Iris pigment epithelial cell (primary cell): ENCODE measurements around the gene ECI2.
A peak's percentile ranks its signal among the peaks of the same experiment; 100 is the strongest.

Source experiments
- DNase-seq: peaks from one replicate; pipeline ENCODE4 v3.0.0-alpha.2; 2011; ENCODE audit warnings: low read depth

The ECI2 gene

DNA sequence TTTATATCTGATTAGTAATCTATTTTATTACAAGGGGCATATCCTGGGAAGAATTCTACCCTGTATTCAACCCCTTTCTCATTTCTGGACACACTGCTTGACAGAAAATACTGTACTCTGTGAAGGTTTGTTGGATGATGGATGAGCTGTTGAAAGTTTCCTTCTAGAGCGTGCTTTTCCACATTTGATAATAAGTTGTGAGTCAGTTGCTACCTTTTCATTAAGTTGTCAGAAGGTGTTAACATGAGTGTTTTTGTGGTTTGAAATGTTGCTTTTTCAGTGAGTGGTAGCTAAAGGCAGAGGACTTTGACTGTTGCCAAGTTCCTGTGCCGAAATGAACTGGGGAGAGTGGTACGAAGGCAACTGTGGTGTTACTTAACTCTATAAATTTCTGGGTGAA is 3.9 kb upstream of the ECI2 start:
- DNase-seq: no peak

DNA sequence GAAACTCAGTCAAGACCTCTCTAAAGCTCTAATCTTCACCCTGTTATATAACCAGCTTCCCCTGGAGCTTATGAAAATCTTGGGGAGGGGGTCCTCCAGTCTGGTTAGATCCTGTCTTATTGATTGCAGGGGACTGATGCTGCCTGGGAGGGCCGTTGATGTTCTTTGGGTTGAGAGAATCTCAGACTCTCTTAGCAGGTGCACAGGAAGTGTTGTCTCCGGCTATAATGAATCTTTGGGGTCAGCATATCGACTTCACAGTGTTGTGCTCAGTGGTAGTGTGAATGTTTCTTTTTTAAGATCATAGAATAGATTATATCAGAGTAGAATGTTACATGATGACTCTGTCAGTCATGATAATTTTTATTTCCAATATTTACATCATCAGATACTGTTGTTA is 2.8 kb upstream of the ECI2 start:
- no peak for DNase-seq

DNA sequence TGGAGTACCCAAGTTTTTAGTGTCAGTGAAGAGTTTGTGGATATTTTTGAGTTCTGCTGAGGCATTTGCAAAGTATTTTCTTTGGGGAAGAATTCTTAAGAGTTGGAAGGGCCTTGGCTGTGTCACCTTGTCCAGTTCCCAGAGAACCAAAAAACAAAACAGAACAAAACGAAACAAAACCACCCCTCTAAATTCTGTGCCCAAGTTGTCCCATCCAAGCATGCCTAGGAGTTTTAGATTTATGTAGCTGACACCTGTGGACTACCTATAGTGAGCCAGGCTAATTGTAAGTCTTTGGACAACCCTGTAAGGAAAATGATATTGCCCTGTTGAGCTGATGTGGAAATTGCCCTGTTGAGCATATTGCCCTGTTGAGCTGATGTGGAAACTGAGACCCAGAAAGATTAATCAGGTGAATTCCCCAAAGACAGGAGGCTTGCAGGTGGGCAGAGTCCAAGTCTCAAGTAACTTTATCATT is 1.0 kb upstream of the ECI2 start:
- DNase-seq: no peak

DNA sequence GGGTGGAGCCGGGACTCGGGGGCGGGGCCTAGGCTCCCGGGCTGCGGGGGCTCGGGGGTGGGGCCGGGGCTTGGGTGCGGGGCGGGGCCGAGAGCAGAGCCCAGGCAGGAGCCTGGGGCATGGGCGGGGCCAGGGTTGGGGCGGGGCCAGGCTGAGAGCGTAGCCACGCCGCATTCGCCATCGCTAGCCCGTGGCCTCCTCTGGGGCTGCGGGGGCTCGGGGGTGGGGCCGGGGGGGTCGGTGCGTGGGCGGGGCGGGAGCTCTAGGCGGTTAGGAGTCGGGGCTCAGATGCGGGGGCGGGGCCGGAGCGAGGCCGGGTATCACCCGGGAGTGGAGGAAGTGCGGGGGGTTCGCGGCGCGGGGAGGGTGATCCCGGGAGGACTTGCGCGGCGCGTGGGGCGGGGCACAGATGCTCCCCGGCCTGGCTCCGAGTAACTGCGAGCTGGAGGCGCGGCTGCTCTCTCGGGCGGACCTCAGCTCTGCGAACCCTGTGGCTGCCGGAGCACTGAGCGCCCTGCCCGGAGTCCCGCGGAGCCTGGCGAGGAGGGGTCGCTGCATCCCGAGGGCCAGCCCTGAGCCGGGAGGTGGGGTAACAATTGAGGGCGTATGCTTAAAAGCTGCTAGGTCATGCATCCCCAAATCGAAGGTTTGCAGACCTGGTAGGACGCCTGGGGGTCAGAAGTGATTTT is 434 bp upstream of the ECI2 start:
- DNase-seq: peak; percentile 97

DNA sequence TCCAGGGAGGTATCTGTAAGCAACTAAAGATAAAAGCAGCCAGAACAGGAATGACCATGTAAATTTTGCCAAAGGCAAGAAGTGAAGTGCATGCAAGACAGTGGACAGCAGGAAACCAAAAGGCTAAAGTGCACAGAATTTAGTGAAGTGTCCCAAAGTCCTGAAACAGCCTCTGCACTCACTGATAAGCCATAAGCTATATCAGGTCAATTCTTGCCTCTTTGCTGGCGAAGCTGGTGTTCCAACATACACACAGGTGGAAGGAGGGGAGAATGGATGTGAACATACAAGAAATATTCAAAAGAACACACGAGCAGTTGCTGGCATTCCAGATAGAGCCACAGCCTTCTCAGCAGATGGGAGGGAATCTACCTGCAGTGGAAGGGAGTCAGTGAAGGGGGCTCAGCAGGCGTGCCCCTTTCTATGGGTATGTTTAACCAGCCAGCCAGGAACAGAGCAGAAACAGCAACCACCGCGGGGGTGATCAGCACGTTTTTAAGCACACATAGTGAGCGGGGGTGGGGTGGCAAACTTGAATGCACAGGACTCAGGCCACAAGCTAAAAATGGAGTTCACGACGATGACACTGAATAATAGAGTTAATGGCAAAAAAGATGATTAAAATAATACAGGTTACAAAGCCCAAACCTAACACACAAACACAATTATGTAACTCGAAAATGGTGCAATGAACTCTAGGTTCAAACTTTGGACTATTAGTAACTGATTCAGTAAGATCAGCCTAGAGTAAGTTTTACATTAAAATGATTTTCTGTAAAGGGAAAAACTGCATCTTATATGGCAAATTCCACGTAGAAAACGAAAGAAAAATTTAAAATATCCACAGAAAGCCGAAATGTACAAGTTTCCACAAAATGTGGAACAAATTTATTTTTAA is 1.2 kb downstream of the ECI2 start:
- DNase-seq: peak; percentile 38

DNA sequence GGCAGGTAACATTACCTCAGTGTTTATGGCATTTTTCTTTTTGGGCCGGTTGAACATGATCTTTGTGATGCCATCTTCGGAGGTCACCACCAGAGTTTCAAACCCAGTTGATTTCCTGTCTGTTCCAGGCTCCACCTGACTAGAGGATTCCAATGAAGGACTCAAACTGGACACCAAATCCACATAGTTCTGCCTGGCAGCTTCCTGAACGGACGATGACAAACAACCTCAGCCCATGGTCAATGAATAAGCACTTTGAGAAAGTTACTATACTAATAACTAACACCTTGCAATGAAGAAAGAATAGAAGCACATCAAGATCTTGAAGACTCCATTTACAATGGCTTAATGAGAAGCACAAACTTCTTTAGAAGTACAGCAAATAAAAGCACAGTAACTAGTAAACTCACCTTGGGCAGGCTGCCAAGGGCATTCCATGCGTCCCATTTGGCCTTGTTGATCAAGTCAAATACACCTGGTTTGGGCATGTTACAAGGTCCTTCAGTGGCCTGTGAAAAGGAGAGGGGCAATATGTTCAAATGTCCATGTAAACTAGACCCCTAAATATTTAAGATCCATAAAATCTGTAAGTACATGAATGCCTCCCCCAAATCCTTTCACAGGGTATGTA is 4.9 kb downstream of the ECI2 start:
- no peak for DNase-seq

DNA sequence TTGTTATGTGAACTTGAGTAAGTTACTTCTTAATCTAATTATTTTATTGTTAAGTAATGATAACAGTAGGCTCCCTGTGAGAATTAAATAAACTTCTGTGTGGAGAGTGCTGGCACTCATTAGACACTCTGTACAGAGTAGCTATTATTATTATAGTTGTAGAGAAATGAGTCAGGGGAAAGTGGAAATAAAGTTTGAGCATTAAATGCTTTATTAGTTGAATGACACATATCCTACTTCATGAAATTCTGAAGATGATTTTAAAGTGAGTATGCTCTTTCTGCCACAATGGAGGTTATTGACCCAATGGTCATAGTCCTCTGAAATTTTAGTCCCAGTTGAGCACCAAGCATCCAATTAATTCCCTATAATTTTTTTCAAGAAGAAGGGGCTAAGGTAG is 5.9 kb downstream of the ECI2 start:
- peak; percentile 34 for DNase-seq

DNA sequence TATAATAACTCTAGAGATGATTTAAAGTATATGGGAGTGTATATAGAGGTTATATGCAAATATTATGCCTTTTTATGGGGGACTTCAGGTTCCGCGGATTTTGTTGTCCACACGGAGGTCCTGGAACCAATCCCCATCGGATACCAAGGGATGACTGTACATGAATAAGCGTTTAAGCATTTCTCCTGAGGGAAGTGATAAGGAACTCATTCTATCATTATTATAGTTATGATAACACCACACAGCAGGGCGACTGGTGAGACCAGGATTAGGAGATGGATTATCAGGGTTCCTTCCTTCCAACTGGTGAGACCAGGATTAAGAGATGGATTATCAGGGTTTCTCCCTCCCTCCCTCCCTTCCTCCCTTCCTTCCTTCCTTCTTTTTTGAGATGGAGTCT is 6.6 kb downstream of the ECI2 start:
- peak; percentile 78 for DNase-seq

DNA sequence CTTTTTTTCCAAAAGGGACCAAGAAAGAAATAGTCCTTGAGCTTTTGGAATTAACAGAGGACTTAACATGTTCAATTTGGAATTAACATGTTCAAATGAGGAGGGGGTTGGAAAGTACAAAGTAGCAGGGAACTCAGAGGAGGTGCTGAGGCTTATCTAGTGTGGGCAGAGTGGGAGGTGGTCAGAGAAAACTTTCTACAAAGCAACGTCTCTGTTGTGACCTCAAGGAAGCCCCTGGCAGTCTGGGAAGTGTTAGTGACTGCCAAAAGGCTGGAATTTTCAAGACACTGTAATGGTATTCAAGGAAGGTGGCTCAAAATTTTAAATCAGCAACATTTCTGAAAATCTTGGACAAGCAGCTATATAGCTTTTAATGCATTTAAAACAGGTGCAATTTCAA is 7.3 kb downstream of the ECI2 start:
- no peak for DNase-seq

DNA sequence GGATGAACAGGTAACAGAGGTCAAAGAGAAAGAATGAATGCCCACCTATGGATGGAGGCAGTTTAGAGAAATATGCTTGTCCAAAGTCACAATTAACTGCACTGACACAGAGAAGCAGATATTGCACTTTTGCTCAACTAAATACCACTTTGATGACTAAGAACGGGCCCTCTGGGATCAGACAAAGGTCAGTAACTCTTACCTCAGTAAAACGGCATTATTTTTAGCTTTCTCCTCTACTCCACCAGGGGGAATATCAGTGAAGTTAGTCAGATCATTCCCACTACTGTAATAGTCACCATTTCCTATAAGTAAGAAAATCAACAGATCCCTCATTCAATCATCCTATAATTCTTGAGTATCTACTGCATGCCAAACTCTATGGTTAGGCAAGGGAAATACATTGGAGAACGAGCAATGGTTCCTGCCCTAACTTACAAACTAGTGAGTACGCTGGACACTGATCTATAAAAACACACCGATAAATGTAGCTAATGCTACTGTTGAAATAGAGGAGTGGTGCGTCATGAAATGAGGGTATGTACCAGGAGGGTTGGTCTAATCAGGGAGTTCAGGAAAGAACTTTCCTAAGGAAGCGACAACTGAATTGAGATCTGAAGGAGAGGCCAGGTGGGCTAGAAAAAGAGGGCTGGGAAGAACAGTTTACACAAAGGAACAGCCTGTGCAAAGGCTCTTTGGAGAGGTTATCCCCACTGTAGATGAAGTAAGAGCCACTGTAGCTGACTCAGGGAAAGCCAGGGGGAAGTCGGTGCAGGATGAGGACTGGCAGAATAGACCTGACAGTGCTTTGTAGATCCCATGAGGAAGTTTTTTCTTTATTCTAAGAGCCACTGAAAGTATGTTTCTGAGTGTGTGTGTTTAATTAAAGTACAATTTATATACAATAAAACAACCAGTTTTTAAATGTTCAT is 9.2 kb downstream of the ECI2 start:
- peak; percentile 96 for DNase-seq

DNA sequence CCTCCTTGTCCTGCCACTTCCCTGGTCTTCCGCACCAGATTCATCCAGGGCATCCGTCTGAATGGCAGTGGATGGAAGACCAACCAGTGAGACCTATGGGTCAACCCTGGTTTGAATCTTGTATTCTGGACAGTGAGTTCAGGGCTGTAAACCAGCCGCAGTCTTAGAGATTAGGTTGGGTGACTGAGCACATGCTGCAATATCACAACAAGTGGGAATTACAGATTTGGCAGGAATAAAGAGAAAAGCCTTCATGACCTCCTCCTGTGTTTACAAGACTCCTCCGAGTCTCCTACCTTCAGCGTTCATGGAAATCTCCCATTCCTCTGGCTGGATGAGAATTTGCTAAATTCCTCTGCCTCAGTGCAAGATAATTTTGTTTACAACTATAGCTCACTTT is 9.9 kb downstream of the ECI2 start:
- peak; percentile 78 for DNase-seq

DNA sequence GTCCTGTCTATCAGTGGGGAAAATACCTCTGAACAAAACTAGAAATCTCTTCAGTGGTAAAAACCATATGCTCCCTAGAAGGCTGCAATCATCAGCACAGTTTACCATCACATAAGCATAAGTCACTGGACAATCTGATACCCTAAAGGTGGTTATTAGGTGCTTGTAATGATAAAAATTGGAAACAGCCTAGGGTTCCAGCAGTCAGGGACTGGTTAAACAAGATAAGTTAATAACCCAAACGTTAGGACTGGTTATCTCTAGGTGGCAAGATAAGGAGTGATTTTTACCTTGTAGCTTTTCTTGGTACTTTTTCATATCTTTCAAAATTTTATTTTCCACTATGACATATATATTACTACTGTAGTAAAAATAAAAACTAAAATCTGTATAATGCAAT is 11.0 kb downstream of the ECI2 start:
- DNase-seq: no peak

DNA sequence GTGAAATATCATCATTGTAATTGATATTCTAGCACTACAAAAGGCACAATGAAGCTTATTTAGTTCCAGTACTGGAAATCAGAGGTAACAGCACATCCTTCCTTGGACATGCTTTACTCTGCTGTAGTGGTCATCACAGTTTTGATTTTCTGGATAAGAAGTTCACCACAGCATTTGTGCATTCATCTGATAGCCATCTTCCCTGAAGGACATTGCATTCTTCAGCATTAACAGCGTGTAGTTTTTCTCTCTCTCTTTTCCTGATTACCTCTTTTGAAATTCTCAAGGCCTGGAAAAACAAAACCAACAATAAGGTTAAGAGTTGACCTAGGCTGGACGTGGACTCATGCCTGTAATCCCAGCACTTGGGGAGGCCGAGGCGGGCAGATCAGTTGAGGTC is 19.6 kb downstream of the ECI2 start:
- DNase-seq: no peak

DNA sequence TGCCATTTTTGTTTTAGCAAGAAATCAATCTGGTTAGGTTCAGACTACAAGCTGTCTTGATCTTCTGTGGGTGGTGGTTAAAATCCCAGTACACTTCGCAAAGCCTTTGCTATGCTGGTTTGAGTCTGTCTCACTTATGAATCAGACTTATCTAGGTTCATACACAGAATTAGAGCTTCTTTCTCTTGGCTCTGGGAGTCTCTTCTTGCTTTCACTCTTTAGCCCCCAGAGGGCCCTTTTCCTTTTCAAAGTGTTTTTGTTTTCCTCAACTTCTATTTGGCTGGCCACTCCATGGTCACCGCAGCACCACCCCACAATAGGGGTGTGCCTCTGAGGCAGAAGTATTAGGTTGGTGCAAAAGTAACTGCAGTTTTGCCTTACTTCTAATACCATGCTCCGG is 21.3 kb downstream of the ECI2 start:
- peak; percentile 92 for DNase-seq

DNA sequence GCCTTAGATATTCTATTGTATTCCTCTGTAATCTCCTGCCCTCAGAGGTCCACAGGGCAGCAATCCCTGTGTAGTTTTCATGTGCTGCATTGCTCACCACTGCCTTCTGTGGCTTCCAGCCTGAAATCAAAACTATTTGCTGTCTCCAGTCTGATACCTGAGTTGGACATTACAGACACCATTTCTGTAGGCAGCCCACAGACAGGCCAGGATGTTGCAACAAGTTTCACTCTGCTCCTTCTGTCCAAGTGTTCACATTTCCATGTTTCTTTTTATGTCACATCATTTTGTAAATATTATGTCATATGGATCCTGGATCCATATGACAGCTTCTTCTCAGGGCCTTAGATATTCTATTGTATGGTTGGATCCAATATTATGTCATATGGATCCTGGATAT is 21.7 kb downstream of the ECI2 start:
- DNase-seq: peak; percentile 79

DNA sequence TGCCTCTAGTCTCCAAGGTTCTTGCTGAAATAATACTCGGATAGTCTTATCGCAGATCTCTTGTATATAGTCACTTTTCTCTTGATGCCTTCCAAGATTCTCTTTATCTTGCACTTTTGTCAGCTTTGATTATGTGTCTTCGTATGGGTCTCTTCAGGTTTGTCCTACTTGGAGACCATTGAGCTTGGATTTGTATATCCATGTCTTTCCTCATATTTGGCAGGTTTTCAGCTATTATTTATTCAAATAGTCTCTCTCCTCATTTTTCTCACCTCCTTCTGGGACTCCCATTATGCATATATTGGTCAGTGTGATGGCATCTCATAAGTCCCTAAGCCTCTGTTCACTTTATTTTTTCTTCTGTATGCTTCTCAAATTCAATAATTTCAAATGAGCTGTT is 23.0 kb downstream of the ECI2 start:
- no peak for DNase-seq

DNA sequence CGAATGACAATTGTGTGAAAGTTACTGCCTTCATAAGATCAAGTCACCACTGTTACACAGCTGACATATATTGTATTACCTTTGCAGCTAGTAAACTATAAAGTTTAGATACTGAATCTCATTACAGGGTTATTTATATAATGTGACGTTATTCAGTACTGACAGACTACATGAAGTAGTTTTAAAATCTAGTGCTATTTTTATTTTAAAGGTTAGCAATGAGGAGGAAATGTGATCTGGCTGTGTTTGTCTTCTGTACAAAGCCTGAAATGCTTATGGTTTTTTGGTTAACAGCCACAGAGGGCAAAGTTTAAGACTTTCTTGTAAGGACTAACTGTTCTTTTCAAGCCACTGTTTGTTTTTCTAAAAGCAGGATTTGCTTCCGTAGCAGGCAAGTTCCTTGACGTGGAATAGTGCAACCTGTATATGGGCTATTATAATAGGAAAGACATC is 26.0 kb downstream of the ECI2 start:
- peak; percentile 97 for DNase-seq

DNA sequence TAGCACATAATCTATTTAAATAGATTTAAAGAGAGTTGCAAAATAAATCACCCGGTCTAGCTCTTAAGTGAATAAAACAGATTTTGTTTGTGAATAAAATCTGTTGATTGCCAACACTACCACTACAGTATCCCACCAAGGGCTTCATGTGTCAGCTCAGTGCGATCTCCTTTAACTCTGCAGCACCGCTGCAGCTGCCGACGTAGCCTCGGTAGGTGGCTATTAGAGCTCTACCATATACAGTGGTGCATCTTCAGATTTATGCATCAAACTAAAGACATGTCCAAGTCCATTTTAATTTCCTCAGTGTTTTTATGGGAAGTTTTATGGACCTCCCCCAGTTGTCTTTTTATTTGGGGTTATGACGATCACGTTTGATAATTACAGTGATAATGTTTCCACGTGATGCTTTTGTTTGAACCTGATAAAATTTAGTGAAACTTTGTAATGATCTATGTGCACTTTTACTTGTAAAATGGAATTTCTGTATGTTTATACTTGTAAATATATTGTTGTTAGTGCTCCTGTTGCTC is 26.7 kb downstream of the ECI2 start:
- DNase-seq: no peak

DNA sequence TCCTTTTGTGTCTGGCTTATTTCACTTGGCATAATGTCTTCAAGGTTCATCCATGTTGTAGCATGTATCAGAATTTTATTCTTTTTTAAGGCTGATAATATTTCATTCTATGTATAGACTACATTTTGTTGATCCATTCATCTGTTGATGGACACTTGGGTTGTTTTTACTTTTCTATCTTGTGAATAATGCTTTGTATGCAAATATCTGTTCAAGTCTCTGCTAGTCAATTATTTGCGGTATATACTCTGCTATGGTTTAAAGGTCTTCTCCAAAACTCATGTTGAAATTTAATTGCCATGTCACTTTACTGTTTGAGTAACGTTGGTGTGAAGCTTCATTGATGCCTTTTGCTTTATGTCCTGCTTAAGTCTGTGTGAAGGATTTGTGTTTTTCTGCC is 27.5 kb downstream of the ECI2 start:
- no peak for DNase-seq

DNA sequence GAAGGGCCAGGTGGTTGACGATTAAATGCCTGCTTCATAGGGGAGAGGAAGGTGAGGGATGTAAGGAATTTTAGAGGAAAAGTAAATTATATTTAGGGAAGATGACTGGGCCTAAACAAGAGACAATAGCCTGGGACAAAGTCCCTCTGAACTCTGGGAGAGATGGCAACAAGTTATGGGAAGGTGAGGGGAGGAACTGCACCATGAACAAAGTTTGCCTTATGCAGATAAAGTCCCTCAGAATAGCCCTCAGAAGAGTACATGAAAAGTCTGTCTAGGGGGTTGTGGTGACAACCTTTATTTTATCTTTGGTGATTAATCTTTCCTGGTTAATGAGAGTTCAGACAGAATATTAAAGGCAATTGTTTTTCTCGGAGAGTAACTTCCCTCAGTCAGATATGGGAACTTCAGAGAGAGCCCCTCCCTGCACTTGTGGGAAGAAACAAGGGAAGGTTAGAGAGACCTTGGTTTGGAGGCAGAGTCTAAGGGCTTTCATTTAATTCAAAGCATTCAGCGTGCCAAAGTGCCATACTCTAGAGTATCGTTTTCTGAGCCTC is 29.3 kb downstream of the ECI2 start:
- no peak for DNase-seq

DNA sequence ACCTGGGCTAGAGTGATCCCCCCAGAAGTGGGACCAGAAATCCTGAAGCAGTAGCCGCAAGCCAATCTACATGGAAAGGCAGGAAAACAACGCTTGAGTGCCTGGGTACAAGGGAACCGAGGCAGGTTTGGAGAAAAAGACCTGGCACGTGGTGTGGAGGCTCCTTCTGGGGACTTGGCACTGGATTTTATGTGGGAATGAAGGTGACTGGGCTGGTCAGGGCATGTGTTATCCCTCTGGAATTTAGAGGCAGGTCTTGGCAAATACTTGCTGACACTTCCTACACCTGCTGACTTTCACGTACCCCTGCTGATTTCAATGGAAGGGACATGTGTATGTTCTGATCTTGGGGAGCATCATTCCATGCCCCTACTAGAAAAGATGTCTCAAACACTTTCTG is 31.4 kb downstream of the ECI2 start:
- no peak for DNase-seq
